ENCODE results near the gene INIP. TPM values are rescaled to one million over a fixed set of nuclear protein-coding genes. Genes with fewer than 3 reads are reported as not detected.

INIP gene
- total RNA-seq, 1 experiment from 2014 or later = 18.7 TPM

GRCh38 chr9:112655668-112656067, 62.2 kb downstream of the INIP start:
- TF ChIP-seq, protein P1, sequence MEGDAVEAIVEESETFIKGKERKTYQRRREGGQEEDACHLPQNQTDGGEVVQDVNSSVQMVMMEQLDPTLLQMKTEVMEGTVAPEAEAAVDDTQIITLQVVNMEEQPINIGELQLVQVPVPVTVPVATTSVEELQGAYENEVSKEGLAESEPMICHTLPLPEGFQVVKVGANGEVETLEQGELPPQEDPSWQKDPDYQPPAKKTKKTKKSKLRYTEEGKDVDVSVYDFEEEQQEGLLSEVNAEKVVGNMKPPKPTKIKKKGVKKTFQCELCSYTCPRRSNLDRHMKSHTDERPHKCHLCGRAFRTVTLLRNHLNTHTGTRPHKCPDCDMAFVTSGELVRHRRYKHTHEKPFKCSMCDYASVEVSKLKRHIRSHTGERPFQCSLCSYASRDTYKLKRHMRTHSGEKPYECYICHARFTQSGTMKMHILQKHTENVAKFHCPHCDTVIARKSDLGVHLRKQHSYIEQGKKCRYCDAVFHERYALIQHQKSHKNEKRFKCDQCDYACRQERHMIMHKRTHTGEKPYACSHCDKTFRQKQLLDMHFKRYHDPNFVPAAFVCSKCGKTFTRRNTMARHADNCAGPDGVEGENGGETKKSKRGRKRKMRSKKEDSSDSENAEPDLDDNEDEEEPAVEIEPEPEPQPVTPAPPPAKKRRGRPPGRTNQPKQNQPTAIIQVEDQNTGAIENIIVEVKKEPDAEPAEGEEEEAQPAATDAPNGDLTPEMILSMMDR (IDR thresholded peaks at IDR 0.05; ENCODE audit: unreplicated experiment) = no peak
- DNase-seq = no peak
- BruUV-seq (replicated peaks) = no TSS peak
- no peak overlapping the region for H3K27ac Mint-ChIP-seq (ENCODE audit: unreplicated experiment)
- no peaks in the 10 kb centered on the region for H3K36me3 Mint-ChIP-seq (ENCODE audit: insufficient read depth, unreplicated experiment)
- H3K4me3 Mint-ChIP-seq (ENCODE audit: low read depth, unreplicated experiment) = no peak overlapping the region
- no peaks in the 10 kb centered on the region for H3K27me3 Mint-ChIP-seq (ENCODE audit: unreplicated experiment)
- H3K9me3 Mint-ChIP-seq (ENCODE audit: low read depth, unreplicated experiment) = no peaks in the 10 kb centered on the region
- CTCF ChIA-PET = no interaction called here
- H3K4me1 Mint-ChIP-seq (ENCODE audit: low read depth, unreplicated experiment) = no peaks in the 10 kb centered on the region
- intact Hi-C loops (cut with micrococcal nuclease; ENCODE audit: unreplicated experiment) = no loop called here

- TF ChIP-seq, protein P1 (IDR thresholded peaks at IDR 0.05; ENCODE audit: unreplicated experiment) = no peak
- intact Hi-C loops (cut with micrococcal nuclease; ENCODE audit: unreplicated experiment) = no loop called here
- no peak overlapping the region for H3K4me3 Mint-ChIP-seq (ENCODE audit: low read depth, unreplicated experiment)
- no peaks in the 10 kb centered on the region for H3K27me3 Mint-ChIP-seq (ENCODE audit: unreplicated experiment)
- H3K9me3 Mint-ChIP-seq (ENCODE audit: low read depth, unreplicated experiment) = peaks cover 2% of the 10 kb centered on the region
- BruUV-seq (replicated peaks) = no TSS peak
- no peak for DNase-seq
- no peak overlapping the region for H3K27ac Mint-ChIP-seq (ENCODE audit: unreplicated experiment)
- no peaks in the 10 kb centered on the region for H3K36me3 Mint-ChIP-seq (ENCODE audit: insufficient read depth, unreplicated experiment)
- H3K4me1 Mint-ChIP-seq (ENCODE audit: low read depth, unreplicated experiment) = no peaks in the 10 kb centered on the region
- CTCF ChIA-PET = no interaction called here
Observed at GRCh38 chr9:112654282-112654681, 63.6 kb downstream of the INIP start.

DNA sequence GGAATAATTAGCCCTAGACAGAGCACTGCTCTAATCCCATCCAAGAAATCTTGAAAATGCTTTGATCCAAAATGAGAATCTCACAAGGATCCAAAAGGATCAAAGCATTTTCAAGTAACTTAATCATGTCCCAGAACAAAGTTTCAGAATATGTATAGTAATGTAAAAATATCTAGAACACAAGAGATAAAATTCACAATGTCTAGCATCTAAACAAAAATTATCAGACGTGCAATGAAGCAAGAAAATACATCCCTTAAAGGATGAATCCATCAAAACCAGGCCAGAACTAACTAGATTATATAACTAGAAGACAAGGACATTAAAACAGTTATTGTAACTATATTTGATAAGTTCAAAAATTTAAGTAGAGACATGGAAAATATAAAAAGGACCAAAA, 69.3 kb downstream of the INIP start:
- H3K9me3 Mint-ChIP-seq (ENCODE audit: low read depth, unreplicated experiment) = peaks cover 2% of the 10 kb centered on the region
- CTCF ChIA-PET = no interaction called here
- H3K4me1 Mint-ChIP-seq (ENCODE audit: low read depth, unreplicated experiment) = no peaks in the 10 kb centered on the region
- no peaks in the 10 kb centered on the region for H3K27me3 Mint-ChIP-seq (ENCODE audit: unreplicated experiment)
- no peak overlapping the region for H3K4me3 Mint-ChIP-seq (ENCODE audit: low read depth, unreplicated experiment)
- DNase-seq = no peak
- no TSS peak for BruUV-seq (replicated peaks)
- intact Hi-C loops (cut with micrococcal nuclease; ENCODE audit: unreplicated experiment) = no loop called here
- H3K27ac Mint-ChIP-seq (ENCODE audit: unreplicated experiment) = no peak overlapping the region
- TF ChIP-seq, protein P1 (IDR thresholded peaks at IDR 0.05; ENCODE audit: unreplicated experiment) = no peak
- H3K36me3 Mint-ChIP-seq (ENCODE audit: insufficient read depth, unreplicated experiment) = peaks cover 5% of the 10 kb centered on the region

GRCh38 chr9:112647596-112647995, 70.3 kb downstream of the INIP start:
- DNase-seq = no peak
- CTCF ChIA-PET = no interaction called here
- Mint-ChIP-seq H3K9me3 (ENCODE audit: low read depth, unreplicated experiment) (peaks cover 2% of the 10 kb centered on the region), H3K27ac (ENCODE audit: unreplicated experiment) (no peak overlapping the region), H3K4me1 (ENCODE audit: low read depth, unreplicated experiment) (no peaks in the 10 kb centered on the region), H3K36me3 (ENCODE audit: insufficient read depth, unreplicated experiment) (peaks cover 5% of the 10 kb centered on the region), H3K4me3 (ENCODE audit: low read depth, unreplicated experiment) (no peak overlapping the region), H3K27me3 (ENCODE audit: unreplicated experiment) (no peaks in the 10 kb centered on the region)
- intact Hi-C loops (cut with micrococcal nuclease; ENCODE audit: unreplicated experiment) = no loop called here
- TF ChIP-seq, protein P1 (IDR thresholded peaks at IDR 0.05; ENCODE audit: unreplicated experiment) = no peak
- BruUV-seq (replicated peaks) = no TSS peak
